ENCODE results near the gene PTPRT.

DNA sequence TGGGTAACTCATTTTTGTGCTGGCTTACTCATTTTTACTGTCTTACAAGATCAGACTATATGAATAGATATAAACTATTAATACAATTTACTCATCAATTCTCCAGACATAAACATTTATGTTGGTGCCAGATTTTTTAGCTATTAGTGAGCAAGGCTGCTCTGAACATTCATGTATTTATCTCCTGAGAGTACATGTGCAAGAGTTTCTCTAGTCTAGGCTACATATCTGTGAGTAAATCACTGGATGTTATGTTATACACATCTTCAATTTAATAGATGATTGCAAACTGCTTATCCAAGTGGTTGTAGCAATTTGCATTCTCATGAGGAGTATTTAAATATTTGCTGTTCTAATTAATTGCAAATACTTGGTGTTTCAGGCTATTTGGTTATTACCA, 687.1 kb downstream of the PTPRT start:
- TF ChIP-seq, protein P1, sequence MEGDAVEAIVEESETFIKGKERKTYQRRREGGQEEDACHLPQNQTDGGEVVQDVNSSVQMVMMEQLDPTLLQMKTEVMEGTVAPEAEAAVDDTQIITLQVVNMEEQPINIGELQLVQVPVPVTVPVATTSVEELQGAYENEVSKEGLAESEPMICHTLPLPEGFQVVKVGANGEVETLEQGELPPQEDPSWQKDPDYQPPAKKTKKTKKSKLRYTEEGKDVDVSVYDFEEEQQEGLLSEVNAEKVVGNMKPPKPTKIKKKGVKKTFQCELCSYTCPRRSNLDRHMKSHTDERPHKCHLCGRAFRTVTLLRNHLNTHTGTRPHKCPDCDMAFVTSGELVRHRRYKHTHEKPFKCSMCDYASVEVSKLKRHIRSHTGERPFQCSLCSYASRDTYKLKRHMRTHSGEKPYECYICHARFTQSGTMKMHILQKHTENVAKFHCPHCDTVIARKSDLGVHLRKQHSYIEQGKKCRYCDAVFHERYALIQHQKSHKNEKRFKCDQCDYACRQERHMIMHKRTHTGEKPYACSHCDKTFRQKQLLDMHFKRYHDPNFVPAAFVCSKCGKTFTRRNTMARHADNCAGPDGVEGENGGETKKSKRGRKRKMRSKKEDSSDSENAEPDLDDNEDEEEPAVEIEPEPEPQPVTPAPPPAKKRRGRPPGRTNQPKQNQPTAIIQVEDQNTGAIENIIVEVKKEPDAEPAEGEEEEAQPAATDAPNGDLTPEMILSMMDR (IDR thresholded peaks at IDR 0.05) = no peak
- no peak for TF ChIP-seq ZFX (IDR thresholded peaks at IDR 0.05; ENCODE audit: borderline replicate concordance)

All from 22Rv1 (cell line).